Measurements from ENCODE around the gene TM7SF3.
"Not testable (repeated sequence)": the region's sequence is repeated elsewhere in the genome, so short reads cannot be mapped to it uniquely, and the experiment has no call there.

TM7SF3 gene

GRCh38 chr12:27014085-27014858 lies at the start of gene TM7SF3:
TM7SF3 (minus strand) TSS chr12:27014384; CDS start chr12:27014168, 216 bp downstream.
- DNase-seq (ENCODE audit: low read depth in 2 of 3, low spot score in 1 of 3), result peak; percentile 88 to 92 (median 89)

GRCh38 chr12:27063250-27063851 lies 49.2 kb upstream of the TM7SF3 start:
- no peak for DNase-seq (ENCODE audit: low read depth in 2 of 3, low spot score in 1 of 3)

GRCh38 chr12:27061317-27061716 lies 47.1 kb upstream of the TM7SF3 start:
- no peak for DNase-seq (ENCODE audit: low read depth in 2 of 3, low spot score in 1 of 3)

- DNase-seq (ENCODE audit: low read depth in 2 of 3, low spot score in 1 of 3), result no peak
Observed at GRCh38 chr12:27060740-27061139, 46.6 kb upstream of the TM7SF3 start.

GRCh38 chr12:27057543-27057942 lies 43.4 kb upstream of the TM7SF3 start:
- no peak for DNase-seq (ENCODE audit: low read depth in 2 of 3, low spot score in 1 of 3)

- DNase-seq (ENCODE audit: low read depth in 2 of 3, low spot score in 1 of 3), result no peak
Observed at GRCh38 chr12:27055966-27056365, 41.8 kb upstream of the TM7SF3 start.

- no peak for DNase-seq (ENCODE audit: low read depth in 2 of 3, low spot score in 1 of 3)
Observed at GRCh38 chr12:27052742-27053141, 38.6 kb upstream of the TM7SF3 start.

- DNase-seq (ENCODE audit: low read depth in 2 of 3, low spot score in 1 of 3), result no peak
Observed at GRCh38 chr12:27052176-27052575, 38.0 kb upstream of the TM7SF3 start.

GRCh38 chr12:27048822-27049752 lies 34.9 kb upstream of the TM7SF3 start:
- no peak for DNase-seq (ENCODE audit: low read depth in 2 of 3, low spot score in 1 of 3)

- DNase-seq (ENCODE audit: low read depth in 2 of 3, low spot score in 1 of 3), result not testable (repeated sequence)
Observed at GRCh38 chr12:27042018-27042417, 27.8 kb upstream of the TM7SF3 start.

GRCh38 chr12:27040637-27041036 lies 26.5 kb upstream of the TM7SF3 start:
- DNase-seq (ENCODE audit: low read depth in 2 of 3, low spot score in 1 of 3), result not testable (repeated sequence)

- DNase-seq (ENCODE audit: low read depth in 2 of 3, low spot score in 1 of 3), result no peak
Observed at GRCh38 chr12:27034607-27035293, 20.6 kb upstream of the TM7SF3 start.

- no peak for DNase-seq (ENCODE audit: low read depth in 2 of 3, low spot score in 1 of 3)
Observed at GRCh38 chr12:27032679-27033078, 18.5 kb upstream of the TM7SF3 start.

GRCh38 chr12:27031531-27031930 lies 17.3 kb upstream of the TM7SF3 start:
- no peak for DNase-seq (ENCODE audit: low read depth in 2 of 3, low spot score in 1 of 3)

- DNase-seq (ENCODE audit: low read depth in 2 of 3, low spot score in 1 of 3), result no peak
Observed at GRCh38 chr12:27026257-27026656, 12.1 kb upstream of the TM7SF3 start.

- no peak for DNase-seq (ENCODE audit: low read depth in 2 of 3, low spot score in 1 of 3)
Observed at GRCh38 chr12:27025116-27025515, 10.9 kb upstream of the TM7SF3 start.

GRCh38 chr12:27024291-27024690 lies 10.1 kb upstream of the TM7SF3 start:
- no peak for DNase-seq (ENCODE audit: low read depth in 2 of 3, low spot score in 1 of 3)

- no peak for DNase-seq (ENCODE audit: low read depth in 2 of 3, low spot score in 1 of 3)
Observed at GRCh38 chr12:27020761-27021160, 6.6 kb upstream of the TM7SF3 start.

- no peak for DNase-seq (ENCODE audit: low read depth in 2 of 3, low spot score in 1 of 3)
Observed at GRCh38 chr12:27018037-27018436, 3.9 kb upstream of the TM7SF3 start.

- DNase-seq (ENCODE audit: low read depth in 2 of 3, low spot score in 1 of 3), result not testable (repeated sequence)
Observed at GRCh38 chr12:27017163-27017823, 3.1 kb upstream of the TM7SF3 start.

- no peak for DNase-seq (ENCODE audit: low read depth in 2 of 3, low spot score in 1 of 3)
Observed at GRCh38 chr12:27015730-27016076, 1.5 kb upstream of the TM7SF3 start.
